HUES48 (cell line): Measurements from ENCODE around the gene BAHCC1.
"Not testable (repeated sequence)": the region's sequence is repeated elsewhere in the genome, so short reads cannot be mapped to it uniquely, and the experiment has no call there.

Experiments
- H3K27ac ChIP-seq: one replicate; pipeline ENCODE4 v1.7.0; 2013; ENCODE audit warnings: low read depth, low read length, inconsistent platforms
- H3K27me3 ChIP-seq: 2 replicates; pipeline ENCODE4 v1.6.1; 2013; ENCODE audit warnings: mild to moderate bottlenecking, low read length; ENCODE audit not compliant: control insufficient read depth, insufficient read depth
- H3K36me3 ChIP-seq: 2 replicates; pipeline ENCODE4 v1.6.1; 2013; ENCODE audit warnings: low read length; ENCODE audit not compliant: control insufficient read depth, insufficient read depth
- H3K4me1 ChIP-seq: 2 replicates; pipeline ENCODE4 v1.6.1; 2013; ENCODE audit warnings: mild to moderate bottlenecking, low read length; ENCODE audit not compliant: control insufficient read depth, insufficient read depth
- H3K4me3 ChIP-seq: 2 replicates; pipeline ENCODE4 v1.5.1; 2013; ENCODE audit warnings: mild to moderate bottlenecking, low read depth, low read length
- H3K9ac ChIP-seq: 2 replicates; pipeline ENCODE4 v1.6.1; 2013; ENCODE audit warnings: mild to moderate bottlenecking, low read depth, low read length, moderate library complexity
- H3K9me3 ChIP-seq: 2 replicates; pipeline ENCODE4 v1.6.1; 2013; ENCODE audit warnings: low read length; ENCODE audit not compliant: control insufficient read depth, insufficient read depth

BAHCC1 gene

GRCh38 chr17:81394921-81395599 is at the start of gene BAHCC1:
Gene BAHCC1 (plus strand): TSS chr17:81395457. CDS start chr17:81399740, 4,283 bp downstream.
- Histone ChIP-seq H3K4me1 (peaks cover 32% of the 10 kb centered on the region), H3K27me3 (peaks cover 72% of the 10 kb centered on the region), H3K4me3 (peak within 1 kb of the TSS; percentile 56), H3K9ac (peak within 1 kb of the TSS; percentile 53; the same call in 1 of the 2 replicates), H3K27ac (peak within 1 kb of the TSS; percentile 99), H3K36me3 (no peaks in the 10 kb centered on the region), H3K9me3 (no peaks in the 10 kb centered on the region)

GRCh38 chr17:81346090-81346907 is 49.0 kb upstream of the BAHCC1 start:
- Histone ChIP-seq H3K9ac (peak overlapping the region; percentile 51; the same call in 1 of the 2 replicates), H3K4me1 (peaks cover 16% of the 10 kb centered on the region), H3K27me3 (peaks cover 77% of the 10 kb centered on the region), H3K36me3 (no peaks in the 10 kb centered on the region), H3K27ac (peak overlapping the region; percentile 28), H3K9me3 (no peaks in the 10 kb centered on the region), H3K4me3 (peak overlapping the region; percentile 83)

- peaks cover 16% of the 10 kb centered on the region for H3K4me1 ChIP-seq
- H3K36me3 ChIP-seq = no peaks in the 10 kb centered on the region
- H3K27ac ChIP-seq = no peak overlapping the region
- no peaks in the 10 kb centered on the region for H3K9me3 ChIP-seq
- peak overlapping the region; percentile 83 for H3K4me3 ChIP-seq
- H3K9ac ChIP-seq = no peak overlapping the region
- H3K27me3 ChIP-seq = peaks cover 71% of the 10 kb centered on the region
These were observed 48.3 kb upstream of the BAHCC1 start for GRCh38 chr17:81346908-81347349.

GRCh38 chr17:81347437-81347836 is 47.8 kb upstream of the BAHCC1 start:
- peaks cover 66% of the 10 kb centered on the region for H3K27me3 ChIP-seq

GRCh38 chr17:81348097-81349055 is 46.9 kb upstream of the BAHCC1 start:
- H3K9ac ChIP-seq = no peak overlapping the region

More at GRCh38 chr17:81347437-81347836, 47.8 kb upstream of the BAHCC1 start:
- Histone ChIP-seq H3K36me3 (no peaks in the 10 kb centered on the region), H3K4me1 (peaks cover 16% of the 10 kb centered on the region), H3K27ac (no peak overlapping the region), H3K9me3 (no peaks in the 10 kb centered on the region), H3K4me3 (no peak overlapping the region), H3K9ac (no peak overlapping the region)

GRCh38 chr17:81349397-81350319 is 45.6 kb upstream of the BAHCC1 start:
- H3K9ac ChIP-seq = no peak overlapping the region
- H3K4me3 ChIP-seq = no peak overlapping the region
- H3K4me1 ChIP-seq = peaks cover 5% of the 10 kb centered on the region
- H3K27me3 ChIP-seq = peaks cover 43% of the 10 kb centered on the region
- H3K9me3 ChIP-seq = no peaks in the 10 kb centered on the region
- no peaks in the 10 kb centered on the region for H3K36me3 ChIP-seq
- no peak overlapping the region for H3K27ac ChIP-seq

More at GRCh38 chr17:81348097-81349055, 46.9 kb upstream of the BAHCC1 start:
- Histone ChIP-seq H3K36me3 (no peaks in the 10 kb centered on the region), H3K4me1 (peaks cover 16% of the 10 kb centered on the region), H3K9me3 (no peaks in the 10 kb centered on the region), H3K27me3 (peaks cover 56% of the 10 kb centered on the region), H3K4me3 (no peak overlapping the region), H3K27ac (no peak overlapping the region)

GRCh38 chr17:81350320-81350890 is 44.9 kb upstream of the BAHCC1 start:
- Histone ChIP-seq H3K9me3 (no peaks in the 10 kb centered on the region), H3K27ac (no peak overlapping the region), H3K4me1 (peaks cover 4% of the 10 kb centered on the region), H3K4me3 (no peak overlapping the region), H3K9ac (no peak overlapping the region), H3K36me3 (no peaks in the 10 kb centered on the region), H3K27me3 (peaks cover 36% of the 10 kb centered on the region)

GRCh38 chr17:81351329-81352052 is 43.8 kb upstream of the BAHCC1 start:
- not testable (repeated sequence) for H3K36me3 ChIP-seq, H3K9ac ChIP-seq, H3K4me1 ChIP-seq, H3K27ac ChIP-seq, H3K9me3 ChIP-seq, H3K4me3 ChIP-seq
- peaks cover 33% of the 10 kb centered on the region for H3K27me3 ChIP-seq

- H3K4me1 ChIP-seq, H3K27ac ChIP-seq, H3K9ac ChIP-seq, H3K4me3 ChIP-seq, H3K36me3 ChIP-seq, H3K9me3 ChIP-seq: not testable (repeated sequence)
- peaks cover 27% of the 10 kb centered on the region for H3K27me3 ChIP-seq
These were observed 43.2 kb upstream of the BAHCC1 start for GRCh38 chr17:81352056-81352455.
